HUES48 (cell line): ENCODE measurements around the gene NEAT1.

ENCODE experiments used
- H3K27ac ChIP-seq: one replicate; pipeline ENCODE4 v1.7.0; 2013; ENCODE audit warnings: low read depth, low read length, inconsistent platforms
- H3K27me3 ChIP-seq: 2 replicates; pipeline ENCODE4 v1.6.1; 2013; ENCODE audit warnings: mild to moderate bottlenecking, low read length; ENCODE audit not compliant: control insufficient read depth, insufficient read depth
- H3K36me3 ChIP-seq: 2 replicates; pipeline ENCODE4 v1.6.1; 2013; ENCODE audit warnings: low read length; ENCODE audit not compliant: control insufficient read depth, insufficient read depth
- H3K4me1 ChIP-seq: 2 replicates; pipeline ENCODE4 v1.6.1; 2013; ENCODE audit warnings: mild to moderate bottlenecking, low read length; ENCODE audit not compliant: control insufficient read depth, insufficient read depth
- H3K4me3 ChIP-seq: 2 replicates; pipeline ENCODE4 v1.5.1; 2013; ENCODE audit warnings: mild to moderate bottlenecking, low read depth, low read length
- H3K9ac ChIP-seq: 2 replicates; pipeline ENCODE4 v1.6.1; 2013; ENCODE audit warnings: mild to moderate bottlenecking, low read depth, low read length, moderate library complexity
- H3K9me3 ChIP-seq: 2 replicates; pipeline ENCODE4 v1.6.1; 2013; ENCODE audit warnings: low read length; ENCODE audit not compliant: control insufficient read depth, insufficient read depth

NEAT1 gene

GRCh38 chr11:65419460-65419771, 3.2 kb upstream of the NEAT1 start:
- H3K9me3 ChIP-seq, result no peaks in the 10 kb centered on the region
- peak overlapping the region; percentile 77 for H3K9ac ChIP-seq
- peaks cover 69% of the 10 kb centered on the region for H3K4me1 ChIP-seq
- H3K4me3 ChIP-seq, result 0 out of 2 replicates have a peak overlapping the region, but pooled peaks have one; percentile 24
- H3K36me3 ChIP-seq, result no peaks in the 10 kb centered on the region
- peak overlapping the region; percentile 98 for H3K27ac ChIP-seq
- H3K27me3 ChIP-seq, result no peaks in the 10 kb centered on the region

DNA sequence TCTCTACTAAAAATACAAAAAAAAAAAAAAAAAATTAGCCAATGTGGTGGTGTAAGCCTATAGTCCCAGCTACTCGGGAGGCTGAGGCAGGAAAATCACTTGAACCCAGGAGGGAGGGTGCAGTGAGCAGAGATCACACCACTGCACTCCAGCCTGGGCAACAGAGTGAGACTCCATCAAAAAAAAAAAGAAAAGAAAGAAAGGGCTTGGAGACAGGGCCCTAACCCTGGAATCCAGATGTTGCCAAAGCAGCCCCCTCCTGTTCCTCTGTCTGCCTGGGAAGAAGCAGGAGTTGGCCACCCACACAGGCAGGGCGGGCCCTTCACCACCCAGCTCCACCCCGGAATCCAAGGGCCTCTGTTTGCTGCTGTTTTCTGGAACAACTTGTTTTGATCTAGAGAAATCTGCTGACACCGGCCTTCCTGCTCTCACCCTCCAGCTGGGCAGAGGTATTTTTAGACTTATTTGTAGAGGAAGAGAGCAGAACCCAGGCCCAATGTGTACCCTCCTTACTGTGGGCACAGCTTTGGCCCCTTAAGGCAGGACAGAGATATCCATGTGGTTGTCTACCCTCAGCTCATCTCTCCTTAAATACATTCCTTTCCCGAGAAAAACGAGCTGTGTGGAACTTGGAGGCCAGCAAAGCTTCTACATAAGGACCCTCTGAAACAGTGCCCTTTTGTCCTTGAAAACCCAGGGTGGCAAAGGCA, 2.7 kb upstream of the NEAT1 start:
- Histone ChIP-seq H3K36me3 (no peaks in the 10 kb centered on the region), H3K4me1 (peaks cover 74% of the 10 kb centered on the region)

GRCh38 chr11:65420506-65420905, 2.1 kb upstream of the NEAT1 start:
- Histone ChIP-seq H3K9ac (no peak overlapping the region), H3K27me3 (no peaks in the 10 kb centered on the region), H3K36me3 (no peaks in the 10 kb centered on the region), H3K4me3 (no peak overlapping the region), H3K27ac (peak overlapping the region; percentile 98), H3K9me3 (no peaks in the 10 kb centered on the region), H3K4me1 (peaks cover 80% of the 10 kb centered on the region)

More for the DNA sequence above, 2.7 kb upstream of the NEAT1 start:
- Histone ChIP-seq H3K9ac (peak overlapping the region; percentile 77), H3K9me3 (no peaks in the 10 kb centered on the region), H3K4me3 (no peak overlapping the region), H3K27me3 (no peaks in the 10 kb centered on the region), H3K27ac (peak overlapping the region; percentile 98)

DNA sequence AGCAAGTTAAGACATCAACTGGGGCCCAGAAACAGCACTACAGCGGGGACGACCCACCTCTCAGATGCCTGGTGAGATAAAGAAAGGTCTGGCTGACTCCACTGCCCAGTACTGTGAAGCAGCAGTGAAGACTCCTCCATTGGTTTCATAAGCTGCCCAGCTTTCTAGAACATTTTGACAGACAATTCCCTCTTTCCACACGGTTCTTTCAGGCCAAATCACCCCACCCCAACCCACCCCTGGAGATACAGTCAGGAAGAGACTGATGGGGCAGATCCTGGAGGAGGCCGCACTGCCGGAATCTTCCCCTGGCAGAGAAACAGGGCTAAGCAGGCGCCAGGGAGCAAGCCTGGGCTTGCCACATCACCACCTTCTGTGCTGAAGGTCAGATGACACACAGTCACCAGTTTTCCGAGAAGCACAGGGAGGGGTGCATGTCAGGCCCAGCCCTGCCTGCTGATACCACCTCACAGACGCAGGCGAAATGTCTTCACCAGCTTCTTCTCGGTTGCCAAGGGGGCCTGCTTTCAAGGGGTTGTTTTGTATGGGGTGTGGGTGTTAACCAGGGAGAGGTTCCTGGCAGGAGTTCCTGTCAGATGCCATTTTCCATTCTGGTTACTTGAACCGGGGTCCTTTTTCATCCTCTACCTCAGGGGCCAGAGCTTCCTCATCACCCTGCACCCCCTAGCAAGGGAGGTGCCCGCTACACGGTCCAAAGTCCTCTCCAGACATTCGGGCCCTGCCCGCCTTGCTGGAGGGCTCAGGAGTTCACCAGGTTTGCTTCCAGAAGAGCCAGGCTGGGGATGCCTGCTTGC, 1.4 kb upstream of the NEAT1 start:
- H3K9ac ChIP-seq, result peak overlapping the region; percentile 41
- no peaks in the 10 kb centered on the region for H3K27me3 ChIP-seq
- H3K27ac ChIP-seq, result peak overlapping the region; percentile 98
- peak overlapping the region; percentile 60; the same call in 1 of the 2 replicates for H3K4me3 ChIP-seq
- H3K9me3 ChIP-seq, result no peaks in the 10 kb centered on the region
- H3K4me1 ChIP-seq, result peaks cover 82% of the 10 kb centered on the region
- H3K36me3 ChIP-seq, result no peaks in the 10 kb centered on the region

DNA sequence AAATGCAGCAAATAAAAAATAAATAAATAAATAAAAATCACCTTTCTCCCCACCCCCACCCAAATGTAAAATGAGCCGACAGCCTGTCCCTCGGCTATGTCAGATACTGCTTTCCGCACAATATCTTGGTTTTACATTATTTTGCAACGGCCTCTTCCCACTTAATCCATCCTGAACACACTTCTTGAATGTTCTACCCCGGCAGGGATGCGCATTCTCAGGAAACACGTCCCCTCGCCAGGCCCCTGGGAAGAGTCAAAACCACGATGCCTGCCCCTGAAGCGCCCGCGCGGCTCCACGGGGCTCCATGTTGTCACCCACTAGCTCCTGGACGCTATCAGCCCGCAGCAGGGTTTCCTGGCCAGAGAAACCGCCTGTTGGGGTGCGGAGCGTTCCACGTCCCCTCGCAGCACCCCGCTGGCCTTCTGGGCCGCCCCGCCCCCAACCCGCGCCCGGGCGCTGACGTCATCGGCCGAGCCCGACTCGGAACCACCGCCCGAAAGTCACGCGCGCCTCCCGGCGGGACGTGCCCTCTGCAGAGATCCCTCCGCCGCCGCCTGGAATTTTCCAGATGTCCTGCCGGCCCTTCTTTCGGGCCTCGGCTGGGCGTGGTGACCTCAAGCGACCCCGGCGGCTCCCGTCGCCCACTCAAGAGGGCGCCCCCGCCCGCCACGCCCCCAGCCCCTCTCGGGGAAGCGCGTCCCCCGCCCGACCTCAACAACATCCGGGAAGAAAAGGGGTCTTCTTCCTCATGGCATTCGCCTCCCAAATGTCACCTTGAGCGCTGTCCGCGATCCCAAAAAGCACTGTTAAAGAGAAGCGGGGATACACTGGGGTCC, 585 bp upstream of the NEAT1 start:
- Histone ChIP-seq H3K4me1 (peaks cover 84% of the 10 kb centered on the region), H3K9ac (peak overlapping the region; percentile 80), H3K27me3 (no peaks in the 10 kb centered on the region), H3K4me3 (peak overlapping the region; percentile 60), H3K9me3 (no peaks in the 10 kb centered on the region), H3K36me3 (no peaks in the 10 kb centered on the region), H3K27ac (peak overlapping the region; percentile 98)

DNA sequence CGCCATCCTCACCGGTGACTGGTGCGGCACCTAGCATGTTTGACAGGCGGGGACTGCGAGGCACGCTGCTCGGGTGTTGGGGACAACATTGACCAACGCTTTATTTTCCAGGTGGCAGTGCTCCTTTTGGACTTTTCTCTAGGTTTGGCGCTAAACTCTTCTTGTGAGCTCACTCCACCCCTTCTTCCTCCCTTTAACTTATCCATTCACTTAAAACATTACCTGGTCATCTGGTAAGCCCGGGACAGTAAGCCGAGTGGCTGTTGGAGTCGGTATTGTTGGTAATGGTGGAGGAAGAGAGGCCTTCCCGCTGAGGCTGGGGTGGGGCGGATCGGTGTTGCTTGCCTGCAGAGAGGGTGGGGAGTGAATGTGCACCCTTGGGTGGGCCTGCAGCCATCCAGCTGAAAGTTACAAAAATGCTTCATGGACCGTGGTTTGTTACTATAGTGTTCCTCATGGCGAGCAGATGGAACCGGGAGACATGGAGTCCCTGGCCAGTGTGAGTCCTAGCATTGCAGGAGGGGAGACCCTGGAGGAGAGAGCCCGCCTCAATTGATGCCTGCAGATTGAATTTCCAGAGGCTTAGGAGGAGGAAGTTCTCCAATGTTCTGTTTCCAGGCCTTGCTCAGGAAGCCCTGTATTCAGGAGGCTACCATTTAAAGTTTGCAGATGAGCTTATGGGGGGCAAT, 1.1 kb downstream of the NEAT1 start:
- peak overlapping the region; percentile 98 for H3K27ac ChIP-seq
- peak overlapping the region; percentile 60 for H3K4me3 ChIP-seq
- H3K4me1 ChIP-seq, result peaks cover 83% of the 10 kb centered on the region
- peak overlapping the region; percentile 80 for H3K9ac ChIP-seq
- no peaks in the 10 kb centered on the region for H3K36me3 ChIP-seq
- H3K9me3 ChIP-seq, result no peaks in the 10 kb centered on the region
- H3K27me3 ChIP-seq, result no peaks in the 10 kb centered on the region

DNA sequence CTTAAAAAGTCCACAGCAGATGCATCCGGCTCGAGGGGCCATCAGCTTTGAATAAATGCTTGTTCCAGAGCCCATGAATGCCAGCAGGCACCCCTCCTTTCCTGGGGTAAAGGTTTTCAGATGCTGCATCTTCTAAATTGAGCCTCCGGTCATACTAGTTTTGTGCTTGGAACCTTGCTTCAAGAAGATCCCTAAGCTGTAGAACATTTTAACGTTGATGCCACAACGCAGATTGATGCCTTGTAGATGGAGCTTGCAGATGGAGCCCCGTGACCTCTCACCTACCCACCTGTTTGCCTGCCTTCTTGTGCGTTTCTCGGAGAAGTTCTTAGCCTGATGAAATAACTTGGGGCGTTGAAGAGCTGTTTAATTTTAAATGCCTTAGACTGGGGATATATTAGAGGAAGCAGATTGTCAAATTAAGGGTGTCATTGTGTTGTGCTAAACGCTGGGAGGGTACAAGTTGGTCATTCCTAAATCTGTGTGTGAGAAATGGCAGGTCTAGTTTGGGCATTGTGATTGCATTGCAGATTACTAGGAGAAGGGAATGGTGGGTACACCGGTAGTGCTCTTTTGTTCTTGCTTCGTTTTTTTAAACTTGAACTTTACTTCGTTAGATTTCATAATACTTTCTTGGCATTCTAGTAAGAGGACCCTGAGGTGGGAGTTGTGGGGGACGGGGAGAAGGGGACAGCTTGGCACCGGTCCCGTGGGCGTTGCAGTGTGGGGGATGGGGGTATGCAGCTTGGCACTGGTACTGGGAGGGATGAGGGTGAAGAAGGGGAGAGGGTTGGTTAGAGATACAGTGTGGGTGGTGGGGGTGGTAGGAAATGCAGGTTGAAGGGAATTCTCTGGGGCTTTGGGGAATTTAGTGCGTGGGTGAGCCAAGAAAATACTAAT, 1.9 kb downstream of the NEAT1 start:
- no peaks in the 10 kb centered on the region for H3K36me3 ChIP-seq
- H3K4me3 ChIP-seq, result peak overlapping the region; percentile 60
- H3K27ac ChIP-seq, result peak overlapping the region; percentile 34
- no peaks in the 10 kb centered on the region for H3K9me3 ChIP-seq
- H3K4me1 ChIP-seq, result peaks cover 83% of the 10 kb centered on the region
- no peaks in the 10 kb centered on the region for H3K27me3 ChIP-seq
- peak overlapping the region; percentile 41 for H3K9ac ChIP-seq

- no peaks in the 10 kb centered on the region for H3K9me3 ChIP-seq
- H3K4me3 ChIP-seq, result peak overlapping the region; percentile 60
- peak overlapping the region; percentile 34 for H3K27ac ChIP-seq
- H3K4me1 ChIP-seq, result peaks cover 84% of the 10 kb centered on the region
- H3K36me3 ChIP-seq, result no peaks in the 10 kb centered on the region
- H3K27me3 ChIP-seq, result no peaks in the 10 kb centered on the region
- H3K9ac ChIP-seq, result peak overlapping the region; percentile 28; the same call in 1 of the 2 replicates
These were observed 2.7 kb downstream of the NEAT1 start for GRCh38 chr11:65425105-65425970.
